Stimulated activated CD4-positive, alpha-beta T cell treated with anti-CD3 and anti-CD28 coated beads, Interleukin-2, amount 100 ng/mL, for 4 hours (primary cell): Measurements from ENCODE around the gene CFAP46.
"Not testable (repeated sequence)": the region's sequence is repeated elsewhere in the genome, so short reads cannot be mapped to it uniquely, and the experiment has no call there.

Source experiments
- DNase-seq: peaks from one replicate; pipeline ENCODE4 v3.0.0-alpha.2; 2020; ENCODE audit warnings: low read depth

The CFAP46 gene

GRCh38 chr10:132861116-132861691, 81.2 kb downstream of the CFAP46 start:
- no peak for DNase-seq

- no peak for DNase-seq
Observed at GRCh38 chr10:132860532-132860931, 81.8 kb downstream of the CFAP46 start.

- DNase-seq, result no peak
Observed at GRCh38 chr10:132859084-132859855, 83.1 kb downstream of the CFAP46 start.

DNA sequence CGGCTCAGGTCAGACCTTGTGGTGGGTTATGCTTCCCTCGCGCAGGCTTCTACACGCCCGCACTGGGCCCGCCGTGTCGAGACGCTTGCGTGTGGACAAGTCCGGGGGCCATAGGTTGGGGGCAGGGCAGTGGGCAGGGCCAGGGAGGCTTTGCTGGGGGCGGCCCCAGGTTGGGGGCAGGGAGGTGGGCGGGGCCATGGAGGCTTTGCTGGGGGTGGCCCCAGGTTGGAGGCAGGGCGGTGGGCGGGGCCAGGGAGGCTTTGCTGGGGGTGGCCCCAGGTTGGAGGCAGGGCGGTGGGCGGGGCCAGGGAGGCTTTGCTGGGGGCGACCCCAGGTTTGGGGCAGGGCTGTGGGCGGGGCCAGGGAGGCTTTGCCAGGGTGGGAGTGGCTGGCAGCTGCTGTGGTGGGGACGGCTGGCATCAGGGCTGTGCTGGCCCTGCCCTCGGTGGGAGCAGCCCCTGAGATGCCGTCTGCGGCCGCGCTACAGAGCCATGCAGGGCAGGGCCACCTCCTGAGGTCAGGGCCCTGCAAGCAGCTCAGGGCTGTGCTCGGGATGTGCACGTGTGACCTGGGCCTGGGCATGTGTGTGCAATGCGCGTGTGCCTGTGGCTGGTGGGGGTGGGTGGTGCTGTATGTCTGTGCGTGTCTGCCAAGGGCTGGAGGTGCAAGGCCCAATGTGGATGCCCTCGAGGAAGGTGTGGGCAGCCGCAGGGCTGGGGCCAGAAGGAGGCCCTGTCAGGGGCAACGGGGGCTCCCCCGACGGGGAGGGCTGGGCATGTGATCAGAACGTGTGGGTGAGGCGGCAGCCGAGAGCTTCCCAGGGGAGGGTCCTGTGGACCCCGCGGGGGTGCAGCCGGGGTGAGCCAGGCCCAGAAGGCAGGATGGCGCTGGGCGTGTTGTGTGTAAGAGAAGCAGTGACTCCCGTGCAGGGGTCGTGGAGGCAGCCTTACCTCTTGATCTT, 84.0 kb downstream of the CFAP46 start:
- DNase-seq, result no peak

DNA sequence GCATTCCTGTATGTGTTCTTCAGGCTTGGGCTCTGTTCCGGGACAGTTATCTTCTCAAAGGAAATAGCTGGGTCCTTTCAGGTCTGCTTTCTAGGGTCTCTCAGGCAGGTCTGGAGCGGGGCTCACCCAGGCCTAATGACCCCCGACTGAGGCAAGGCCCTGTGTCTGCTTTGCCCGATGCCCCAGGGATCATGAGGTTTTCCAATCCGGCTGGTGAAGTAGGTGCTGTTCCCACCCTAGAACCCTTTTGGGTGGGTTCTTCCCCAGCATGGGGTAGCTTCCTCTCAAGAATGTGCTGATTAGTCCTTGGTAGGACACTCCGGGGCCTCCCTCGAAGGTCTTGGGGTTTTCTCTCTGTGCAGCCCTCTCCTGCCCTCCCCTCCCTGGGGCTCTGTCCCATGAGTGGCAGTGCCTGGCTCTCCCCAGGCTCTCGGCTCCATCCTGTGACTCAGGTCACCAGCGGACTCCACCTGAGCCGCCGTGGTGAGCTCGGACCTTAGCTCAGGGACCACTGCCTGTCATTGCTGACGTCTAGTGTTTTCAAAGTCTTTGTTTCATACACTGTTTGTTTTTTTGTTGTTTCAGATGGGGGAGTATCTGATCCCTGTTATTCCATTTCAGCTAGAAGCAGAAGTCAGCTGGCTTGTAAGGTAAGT, 85.4 kb downstream of the CFAP46 start:
- DNase-seq, result no peak

DNA sequence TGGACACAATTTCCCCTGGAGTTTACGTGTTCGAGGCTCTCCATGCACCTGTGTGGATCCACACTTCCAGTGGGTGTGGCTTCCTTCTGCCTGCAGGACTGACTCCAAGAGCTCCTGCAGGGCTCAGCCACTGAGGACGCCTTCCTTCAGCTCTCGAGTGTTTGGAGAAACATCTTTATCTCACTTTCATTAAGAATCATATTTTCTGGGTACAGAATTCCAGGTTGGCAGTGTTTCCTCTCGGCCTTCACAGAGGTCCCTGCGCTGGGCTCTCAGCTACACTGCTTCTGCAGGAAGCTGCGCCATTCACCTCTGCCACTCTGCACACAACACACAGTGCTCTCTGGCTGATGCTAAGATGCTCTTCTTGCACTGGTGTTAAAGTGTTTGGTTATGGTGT, 86.5 kb downstream of the CFAP46 start:
- no peak for DNase-seq

GRCh38 chr10:132851451-132851850, 90.9 kb downstream of the CFAP46 start:
- no peak for DNase-seq

DNA sequence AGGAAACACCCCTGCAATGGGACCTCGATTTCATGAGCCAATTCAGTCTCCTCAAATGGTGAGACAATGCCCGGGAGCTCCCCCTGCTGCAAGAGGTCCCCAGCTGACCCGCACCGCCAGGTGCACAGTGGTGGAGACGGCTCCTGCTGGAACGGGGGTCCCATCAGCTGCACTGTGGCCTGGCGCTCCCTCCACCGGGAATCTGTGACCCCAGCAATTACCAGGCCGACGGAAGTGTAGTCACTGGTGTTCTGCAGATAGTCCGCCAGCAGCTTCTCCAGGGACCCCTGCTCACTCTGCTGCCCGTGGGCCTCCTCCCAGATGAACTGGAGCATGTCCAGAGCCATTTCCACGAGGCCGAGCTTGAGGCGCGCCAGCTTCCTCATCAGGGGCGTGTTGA, 91.5 kb downstream of the CFAP46 start:
- no peak for DNase-seq

GRCh38 chr10:132850246-132850645, 92.1 kb downstream of the CFAP46 start:
- DNase-seq, result no peak

- no peak for DNase-seq
Observed at GRCh38 chr10:132849546-132850031, 92.8 kb downstream of the CFAP46 start.

GRCh38 chr10:132848951-132849545, 93.3 kb downstream of the CFAP46 start:
- no peak for DNase-seq

DNA sequence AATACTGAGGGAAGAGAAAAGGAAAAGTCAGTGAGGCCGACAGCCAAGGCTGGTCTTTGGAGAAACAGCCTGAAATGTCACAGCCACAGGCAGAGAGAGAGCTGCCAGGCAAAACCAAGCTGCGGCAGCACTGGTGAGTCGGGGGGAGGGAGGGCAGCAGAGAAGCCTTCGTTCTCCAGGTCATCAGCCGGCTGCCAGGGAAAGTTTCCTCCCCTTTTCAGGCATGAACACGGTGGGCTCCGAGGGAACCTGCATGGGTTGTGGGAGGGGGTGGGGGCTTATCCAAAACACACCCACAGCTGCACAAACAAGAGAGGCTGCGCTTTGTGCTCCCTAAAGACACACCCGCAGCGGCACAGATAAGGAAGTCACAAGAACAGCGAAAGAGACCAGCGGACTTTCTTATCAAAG, 94.1 kb downstream of the CFAP46 start:
- no peak for DNase-seq

- DNase-seq, result no peak
Observed at GRCh38 chr10:132847856-132848255, 94.5 kb downstream of the CFAP46 start.

- DNase-seq, result no peak
Observed at GRCh38 chr10:132847416-132847777, 95.0 kb downstream of the CFAP46 start.

GRCh38 chr10:132846631-132847415, 95.5 kb downstream of the CFAP46 start:
- no peak for DNase-seq

GRCh38 chr10:132845780-132846595, 96.4 kb downstream of the CFAP46 start:
- no peak for DNase-seq

DNA sequence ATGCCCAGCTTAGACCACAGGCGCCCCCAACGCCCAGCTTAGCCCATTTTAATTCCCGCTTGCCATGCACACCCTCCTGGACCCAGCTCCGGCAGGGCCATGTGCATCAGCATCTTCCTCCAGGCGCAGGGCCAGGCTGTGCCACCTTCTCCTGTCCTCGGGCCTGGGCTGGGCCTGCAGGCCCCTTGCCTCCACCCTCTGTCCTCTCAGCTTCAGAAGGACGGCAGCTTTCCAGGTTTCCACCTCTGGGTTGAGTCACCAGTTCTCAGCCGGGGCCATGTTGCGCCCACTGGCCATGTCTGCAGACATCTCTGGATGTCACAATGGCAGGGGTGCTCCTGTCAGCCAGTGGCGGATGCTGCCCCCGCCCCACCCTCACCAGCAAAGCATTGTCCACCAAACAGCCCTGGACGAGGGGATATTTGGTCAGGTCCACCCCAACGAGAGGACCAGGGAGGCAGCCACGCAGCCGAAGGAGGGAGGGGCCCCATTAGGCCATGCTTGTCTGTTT, 97.3 kb downstream of the CFAP46 start:
- no peak for DNase-seq

GRCh38 chr10:132844069-132844809, 98.1 kb downstream of the CFAP46 start:
- no peak for DNase-seq

DNA sequence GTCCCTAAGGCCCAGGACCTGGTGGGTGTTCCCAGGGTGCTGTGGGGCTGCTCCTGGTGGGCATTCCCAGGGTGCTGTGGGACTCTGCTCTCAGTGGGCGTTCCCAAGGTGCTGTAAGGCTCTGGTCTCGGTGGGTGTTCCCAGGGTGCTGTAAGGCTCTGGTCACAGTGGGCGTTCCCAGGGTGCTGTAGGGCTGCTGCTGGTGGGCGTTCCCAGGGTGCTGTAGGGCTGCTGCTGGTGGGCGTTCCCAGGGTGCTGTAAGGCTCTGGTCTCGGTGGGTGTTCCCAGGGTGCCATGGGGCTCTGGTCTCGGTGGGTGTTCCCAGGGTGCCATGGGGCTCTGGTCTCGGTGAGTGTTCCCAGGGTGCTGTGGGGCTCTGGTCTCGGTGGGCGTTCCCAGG, 99.1 kb downstream of the CFAP46 start:
- DNase-seq, result not testable (repeated sequence)
